Measurements from ENCODE around the gene SULT1C2. TPM values are rescaled to one million over a fixed set of nuclear protein-coding genes. Genes with fewer than 3 reads are reported as not detected.

Gene SULT1C2
- total RNA-seq, 1 experiment from 2014 or later = 3.9 TPM

GRCh38 chr2:108293850-108294249, 5.2 kb downstream of the SULT1C2 start (continued):
- no peak for TF ChIP-seq ZBTB33 (IDR thresholded peaks at IDR 0.05; ENCODE audit: extremely low read depth, insufficient replicate concordance, low read length)
- TF ChIP-seq EGR1 (IDR thresholded peaks at IDR 0.05; ENCODE audit: low read depth) = no peak
- TF ChIP-seq TCF7L2 (IDR thresholded peaks at IDR 0.05; ENCODE audit: borderline replicate concordance, extremely low read depth, insufficient read depth, insufficient read length) = no peak
- no peak for TF ChIP-seq ZFX (IDR thresholded peaks at IDR 0.05)
- no peak for TF ChIP-seq ELF1 (IDR thresholded peaks at IDR 0.05; ENCODE audit: borderline replicate concordance, low read depth)
- TF ChIP-seq SRF (IDR thresholded peaks at IDR 0.05; ENCODE audit: low read depth) = no peak
- no peak for TF ChIP-seq RAD21 (IDR thresholded peaks at IDR 0.05; ENCODE audit: low read depth)
- no peak for TF ChIP-seq CTCF (IDR thresholded peaks at IDR 0.05 in 2 of 3, conservative IDR thresholded peaks at IDR 0.05 in 1 of 3; ENCODE audit: borderline replicate concordance in 1 of 3, insufficient read depth in 1 of 3, low read depth in 2 of 3, low read length in 2 of 3)
- no peak for TF ChIP-seq SP1 (IDR thresholded peaks at IDR 0.05; ENCODE audit: low read depth)

- H4K20me1 ChIP-seq (ENCODE audit: insufficient read depth) = no peaks in the 10 kb centered on the region
- H3K27me3 ChIP-seq (ENCODE audit: insufficient read depth, low read length) = no peaks in the 10 kb centered on the region
- no peak for DNase-seq (ENCODE audit: low read depth, low spot score)
- RAD21 ChIA-PET (ENCODE audit: low non-redundant PET in 1 of 2, low total read pairs in 2 of 2, uncharacterized antibody in 2 of 2, unreplicated experiment in 2 of 2) = no interaction called here
- 0 out of 2 replicates have a peak, but pooled peaks have one; percentile 34 for ATAC-seq
- no peaks in the 10 kb centered on the region for H3K36me3 ChIP-seq (ENCODE audit: control insufficient read depth in 1 of 2, insufficient read depth in 2 of 2, low read length in 2 of 2)
- H3K4me3 ChIP-seq (replicated peaks in 1 of 2; ENCODE audit: low read depth in 1 of 2, low read length in 2 of 2) = no peak overlapping the region
- H3K9me3 ChIP-seq (ENCODE audit: control insufficient read depth in 1 of 2, insufficient read depth in 1 of 2, low read depth in 1 of 2, low read length in 2 of 2) = no peaks in the 10 kb centered on the region
- no peak overlapping the region for H3K9ac ChIP-seq (ENCODE audit: low read length)
- H2AFZ ChIP-seq (ENCODE audit: low read depth, low read length, poor library complexity, severe bottlenecking) = no peak overlapping the region
- no peak overlapping the region for H3K4me2 ChIP-seq (ENCODE audit: low read length)
- POLR2A ChIA-PET = interaction anchor here (0.8 kb wide), 1 partner anchor 9 kb away, joined by 3 read pairs; the partner anchor contains the start of gene SULT1C2
- H3K79me2 ChIP-seq (ENCODE audit: insufficient read depth, low read length) = no peaks in the 10 kb centered on the region
- H3K27ac ChIP-seq (ENCODE audit: low read depth, low read length) = no peak overlapping the region
- no TSS peak for BruUV-seq (replicated peaks)
- CTCF ChIA-PET = no interaction called here
- no peak for TF ChIP-seq ELF1 (IDR thresholded peaks at IDR 0.05; ENCODE audit: borderline replicate concordance, low read depth)
- no peak for TF ChIP-seq ZFX (IDR thresholded peaks at IDR 0.05)
- TF ChIP-seq ZNF274 (IDR thresholded peaks at IDR 0.05; ENCODE audit: low read depth, low read length) = no peak
- TF ChIP-seq EGR1 (IDR thresholded peaks at IDR 0.05; ENCODE audit: low read depth) = no peak
- peaks cover 0 to 7% of the 10 kb centered on the region in 2 experiments; a peak in 2 of 4 replicates for H3K4me1 ChIP-seq (ENCODE audit: control insufficient read depth in 1 of 2, insufficient read depth in 2 of 2, low read length in 2 of 2)
- no peaks in the 10 kb centered on the region for H3K9me2 ChIP-seq (ENCODE audit: insufficient read depth)
- intact Hi-C loops (cut with micrococcal nuclease) = no loop called here
Observed at GRCh38 chr2:108297436-108298141, 8.9 kb downstream of the SULT1C2 start.
